ENCODE data around the gene MAGEL2. TPM values are rescaled to one million over a fixed set of nuclear protein-coding genes. Genes with fewer than 3 reads are reported as not detected.
"Not testable (repeated sequence)": the region's sequence is repeated elsewhere in the genome, so short reads cannot be mapped to it uniquely, and the experiment has no call there.

The MAGEL2 gene
- total RNA-seq, 1 donor from 2014 or later: 0.11 TPM

GRCh38 chr15:23628612-23629233 lies 18.9 kb downstream of the MAGEL2 start:
- intact Hi-C loops (cut with DNase I): no loop called here
- DNase-seq (ENCODE audit: low spot score): no peak

GRCh38 chr15:23616536-23616935 lies 31.1 kb downstream of the MAGEL2 start:
- no peak for DNase-seq (ENCODE audit: low spot score)
- intact Hi-C loops (cut with DNase I): no loop called here

GRCh38 chr15:23606226-23606625 lies 41.4 kb downstream of the MAGEL2 start:
- intact Hi-C loops (cut with DNase I): no loop called here
- no peak for DNase-seq (ENCODE audit: low spot score)

GRCh38 chr15:23602124-23602523 lies 45.5 kb downstream of the MAGEL2 start:
- DNase-seq (ENCODE audit: low spot score): no peak
- intact Hi-C loops (cut with DNase I): no loop called here

GRCh38 chr15:23599053-23599452 lies 48.6 kb downstream of the MAGEL2 start:
- intact Hi-C loops (cut with DNase I): no loop called here
- DNase-seq (ENCODE audit: low spot score): no peak

GRCh38 chr15:23597278-23597677 lies 50.4 kb downstream of the MAGEL2 start:
- intact Hi-C loops (cut with DNase I); DNase-seq (ENCODE audit: low spot score): not testable (repeated sequence)

GRCh38 chr15:23596736-23597135 lies 50.9 kb downstream of the MAGEL2 start:
- DNase-seq (ENCODE audit: low spot score): no peak
- intact Hi-C loops (cut with DNase I): no loop called here

GRCh38 chr15:23595368-23595767 lies 52.3 kb downstream of the MAGEL2 start:
- intact Hi-C loops (cut with DNase I): no loop called here
- no peak for DNase-seq (ENCODE audit: low spot score)

GRCh38 chr15:23594252-23594770 lies 53.4 kb downstream of the MAGEL2 start:
- intact Hi-C loops (cut with DNase I): no loop called here

More at GRCh38 chr15:23594252-23594770, 53.4 kb downstream of the MAGEL2 start:
- DNase-seq (ENCODE audit: low spot score): no peak

Other genes starting within 250 kb of the MAGEL2 start
- not detected for gene GOLGA6L2, start 200.6 kb downstream of the MAGEL2 start, total RNA-seq
- 0.32 TPM for gene MKRN3, start 82.2 kb downstream of the MAGEL2 start, total RNA-seq
- 35.4 TPM for gene NDN, start 39.4 kb upstream of the MAGEL2 start, total RNA-seq

Measured in cardiac septum (tissue), 1 donor.